Esophagus squamous epithelium (tissue), 5 donors: ENCODE data around the gene KIF1A. TPM values are rescaled to one million over a fixed set of nuclear protein-coding genes. Genes with fewer than 3 reads are reported as not detected.

Source experiments
- DNase-seq: peaks from one replicate; lab custom pipeline; 2025; lab: John Stamatoyannopoulos, UW
- H3K27ac ChIP-seq, 4 donors: fragments of 200-600 bp; sonication (generic); one replicate each; pipeline ENCODE4 v1.5.1; 2016 to 2019; ENCODE audit warnings: mild to moderate bottlenecking in 1 of 4
- H3K27me3 ChIP-seq, 4 donors: fragments of 200-600 bp; sonication (generic); 1 replicate in 3 of 4; 2 replicates in 1 of 4; pipeline versions ENCODE4 v1.5.1 to v1.6.0; 2017 to 2021; ENCODE audit warnings: antibody characterized with exemption in 1 of 4
- H3K36me3 ChIP-seq, 3 donors: fragments of 200-600 bp; sonication (generic); one replicate each; pipeline ENCODE4 v1.5.1; 2016 to 2019
- H3K4me1 ChIP-seq, 3 donors: fragments of 200-600 bp; sonication (generic); one replicate each; pipeline ENCODE4 v1.5.1; 2017 to 2019
- H3K4me3 ChIP-seq, 4 donors: fragments of 200-600 bp; sonication (generic); 1 replicate in 3 of 4; 2 replicates in 1 of 4; pipeline ENCODE4 v1.5.1; 2016 to 2019; ENCODE audit warnings: mild to moderate bottlenecking in 2 of 4, moderate library complexity in 1 of 4
- H3K9me3 ChIP-seq, 3 donors: fragments of 200-600 bp; sonication (generic); one replicate each; pipeline ENCODE4 v1.5.1; 2016 to 2019
- POLR2A ChIP-seq, 4 donors: fragments of 450-650 bp; IDR thresholded peaks; one replicate each; pipeline ENCODE4 v1.6.1; 2017; ENCODE audit warnings: antibody characterized with exemption in 4 of 4, mild to moderate bottlenecking in 4 of 4, moderate library complexity in 3 of 4
- WGBS, 2 donors: methylation state at CpG; one replicate each; pipeline ENCODE4 v1.1.5; 2018; 5-methylcytosine and 5-hydroxymethylcytosine counted together
- intact Hi-C: fragments of 100-400 bp; cut with DNase I; formaldehyde crosslinking; loops from one replicate; pipeline ENCODE4 v1.15.0; 2022
- total RNA-seq, 4 donors: library from RNA; depleted of rRNA; stranded (reverse); fragments of >200 nt; gene quantifications; one replicate each; pipeline ENCODE4 v1.1.0, GENCODE V29; 2016
- TF ChIP-seq, protein P1 (sequence below), 6 experiments: fragments of 450-650 bp in 4 of 6; fragments of 200-600 bp in 2 of 6; sonication (generic) in 2 of 6; IDR thresholded peaks; one replicate each; pipeline ENCODE4 v1.5.1; 2016 to 2019; ENCODE audit warnings: antibody characterized with exemption in 6 of 6, mild to moderate bottlenecking in 4 of 6, moderate library complexity in 4 of 6
- donor health status: DM: yes; HTN: yes; CAD: no.

The KIF1A gene
- total RNA-seq, 4 donors from 2014 or later, result 0.15 TPM; not detected in 3

DNA sequence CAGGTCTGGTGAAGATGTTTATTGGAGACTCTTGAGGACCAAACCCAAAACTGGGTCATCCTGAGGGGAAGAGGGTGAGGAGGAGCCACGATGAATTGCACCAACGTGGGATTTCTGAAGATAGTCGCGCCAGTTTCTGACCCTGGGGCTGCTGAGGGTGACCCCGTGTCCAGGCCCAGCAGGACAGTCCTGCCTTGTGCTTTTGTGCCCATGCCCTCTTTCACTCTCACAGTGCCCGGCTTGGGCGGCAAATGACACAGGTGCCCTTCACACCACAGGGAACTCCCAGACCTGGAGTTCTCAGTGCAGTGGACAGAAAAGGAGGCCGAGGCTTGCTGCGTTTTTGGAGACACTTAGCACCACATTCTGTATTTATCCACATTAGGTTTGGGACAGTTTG lies 15.5 kb upstream of the KIF1A start:
- 69 to 71% methylated on average over 6 to 9 of the region's 9 CpGs for whole genome bisulfite sequencing, 2 donors
- Histone ChIP-seq H3K27me3 (peaks cover 0 to 51% (median 0%) of the 10 kb centered on the region in 4 donors), H3K36me3 (no peaks in the 10 kb centered on the region), H3K9me3 (no peaks in the 10 kb centered on the region), H3K4me1 (peaks cover 5 to 14% (median 7%) of the 10 kb centered on the region in 3 donors), H3K27ac (no peak overlapping the region), H3K4me3 (no peak overlapping the region)
- DNase-seq, result no peak
- intact Hi-C loops, result no loop called here
- TF ChIP-seq, protein P1, sequence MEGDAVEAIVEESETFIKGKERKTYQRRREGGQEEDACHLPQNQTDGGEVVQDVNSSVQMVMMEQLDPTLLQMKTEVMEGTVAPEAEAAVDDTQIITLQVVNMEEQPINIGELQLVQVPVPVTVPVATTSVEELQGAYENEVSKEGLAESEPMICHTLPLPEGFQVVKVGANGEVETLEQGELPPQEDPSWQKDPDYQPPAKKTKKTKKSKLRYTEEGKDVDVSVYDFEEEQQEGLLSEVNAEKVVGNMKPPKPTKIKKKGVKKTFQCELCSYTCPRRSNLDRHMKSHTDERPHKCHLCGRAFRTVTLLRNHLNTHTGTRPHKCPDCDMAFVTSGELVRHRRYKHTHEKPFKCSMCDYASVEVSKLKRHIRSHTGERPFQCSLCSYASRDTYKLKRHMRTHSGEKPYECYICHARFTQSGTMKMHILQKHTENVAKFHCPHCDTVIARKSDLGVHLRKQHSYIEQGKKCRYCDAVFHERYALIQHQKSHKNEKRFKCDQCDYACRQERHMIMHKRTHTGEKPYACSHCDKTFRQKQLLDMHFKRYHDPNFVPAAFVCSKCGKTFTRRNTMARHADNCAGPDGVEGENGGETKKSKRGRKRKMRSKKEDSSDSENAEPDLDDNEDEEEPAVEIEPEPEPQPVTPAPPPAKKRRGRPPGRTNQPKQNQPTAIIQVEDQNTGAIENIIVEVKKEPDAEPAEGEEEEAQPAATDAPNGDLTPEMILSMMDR (IDR thresholded peaks at IDR 0.05), result no peak
- TF ChIP-seq POLR2A (IDR thresholded peaks at IDR 0.05), result no peak

DNA sequence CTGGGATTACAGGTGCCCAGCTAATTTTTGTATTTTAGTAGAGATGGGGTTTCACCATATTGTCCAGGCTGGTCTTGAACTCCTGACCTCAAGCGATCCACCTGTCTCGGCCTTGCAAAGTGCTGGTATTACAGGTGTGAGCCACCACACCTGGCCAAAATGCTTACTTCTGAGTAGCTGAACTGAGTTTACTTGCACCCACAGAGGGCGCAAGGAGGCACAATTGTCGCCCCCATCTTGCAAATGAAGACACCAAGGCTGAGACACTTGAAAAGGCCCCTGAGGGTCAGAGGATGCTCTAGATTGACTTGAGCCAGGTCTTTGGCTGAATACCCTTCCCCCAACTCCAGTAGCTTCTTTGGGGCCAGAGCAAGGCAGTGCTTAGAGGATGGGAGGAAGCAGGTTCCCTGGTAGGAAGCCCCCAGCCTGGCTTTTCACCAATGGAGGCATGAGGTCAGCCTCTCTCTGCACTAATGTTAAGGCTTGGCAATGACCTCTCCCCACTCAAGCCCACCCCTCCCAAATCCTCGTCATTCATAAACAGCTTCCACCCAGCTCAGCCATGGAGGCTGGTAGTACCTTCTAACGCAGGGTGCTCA lies 14.5 kb upstream of the KIF1A start:
- DNase-seq, result no peak
- Histone ChIP-seq H3K4me3 (no peak overlapping the region), H3K36me3 (no peaks in the 10 kb centered on the region), H3K4me1 (peaks cover 5 to 14% (median 7%) of the 10 kb centered on the region in 3 donors), H3K9me3 (no peaks in the 10 kb centered on the region), H3K27me3 (peaks cover 0 to 52% (median 0%) of the 10 kb centered on the region in 4 donors), H3K27ac (no peak overlapping the region)
- no peak for TF ChIP-seq POLR2A (IDR thresholded peaks at IDR 0.05)
- TF ChIP-seq, protein P1 (IDR thresholded peaks at IDR 0.05), result no peak
- WGBS, 2 donors, result 69 to 74% methylated on average over 4 of the region's 6 CpGs
- intact Hi-C loops, result no loop called here

DNA sequence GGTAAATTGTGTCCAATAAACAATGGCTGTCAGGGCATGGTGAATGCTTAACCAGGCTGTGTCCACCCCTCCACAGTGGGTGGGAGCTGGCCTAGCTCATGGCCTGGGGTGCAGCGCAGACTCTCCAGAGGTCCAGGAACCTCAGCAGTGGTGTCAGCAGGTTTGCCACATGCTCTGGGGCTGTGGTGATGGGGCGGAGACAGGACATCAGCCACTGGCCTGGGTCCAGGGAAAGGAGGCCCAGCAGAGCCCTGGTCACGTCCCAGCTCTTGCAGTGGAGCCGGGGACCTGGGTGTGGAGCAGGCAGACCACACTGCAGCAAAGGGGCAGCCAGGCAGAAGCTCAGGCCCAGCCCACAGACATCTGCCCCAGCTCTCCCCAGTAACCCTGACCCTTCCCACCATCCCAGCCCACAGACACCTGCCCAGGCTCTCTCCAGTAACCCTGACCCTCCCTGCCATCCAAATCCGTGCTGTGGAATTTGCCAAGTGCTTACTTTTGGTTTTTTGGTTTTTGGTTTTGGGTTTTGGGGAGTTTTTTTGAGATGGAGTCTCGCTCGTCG lies 13.8 kb upstream of the KIF1A start:
- H3K36me3 ChIP-seq, result no peaks in the 10 kb centered on the region
- peaks cover 0 to 52% (median 0%) of the 10 kb centered on the region in 4 donors for H3K27me3 ChIP-seq
- WGBS, 2 donors, result 60 to 68% methylated on average over 4 to 6 of the region's 8 CpGs
- no peak for TF ChIP-seq POLR2A (IDR thresholded peaks at IDR 0.05)
- H3K27ac ChIP-seq, result no peak overlapping the region
- DNase-seq, result no peak
- no peak overlapping the region for H3K4me3 ChIP-seq
- intact Hi-C loops, result no loop called here
- peaks cover 5 to 14% (median 7%) of the 10 kb centered on the region in 3 donors for H3K4me1 ChIP-seq
- H3K9me3 ChIP-seq, result no peaks in the 10 kb centered on the region

DNA sequence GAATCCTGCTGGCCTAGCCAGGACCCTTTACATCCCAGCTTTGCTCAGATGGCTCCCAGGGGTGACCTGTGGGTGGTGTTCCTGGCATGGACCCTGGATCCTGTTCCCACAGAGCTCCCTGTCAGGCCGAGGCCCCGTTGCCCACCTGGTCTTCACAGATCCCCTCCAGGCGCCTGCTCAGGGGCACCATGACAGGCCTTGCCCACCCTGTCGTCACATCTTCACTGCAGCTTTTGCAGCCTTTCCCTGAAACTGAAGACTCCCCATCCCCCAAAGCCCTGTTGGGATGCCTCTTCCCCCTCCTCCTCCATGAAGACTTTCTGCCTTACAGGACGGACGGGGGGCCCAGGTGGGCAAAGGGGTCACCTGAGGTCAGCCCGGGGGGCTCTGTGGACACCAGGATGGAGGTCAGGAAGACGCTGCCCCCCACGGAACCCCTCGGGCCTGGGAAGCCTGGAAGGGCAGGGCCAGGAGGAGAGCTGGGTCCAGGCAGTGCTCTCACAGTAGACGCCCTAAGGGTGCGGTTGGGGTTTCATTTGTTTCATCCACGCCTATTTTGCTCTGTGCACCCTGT lies 13.0 kb upstream of the KIF1A start:
- 33 to 69% methylated on average over 5 to 7 of the region's 13 CpGs for WGBS, 2 donors
- no peak overlapping the region for H3K27ac ChIP-seq
- no peaks in the 10 kb centered on the region for H3K36me3 ChIP-seq
- no peak for TF ChIP-seq POLR2A (IDR thresholded peaks at IDR 0.05)
- TF ChIP-seq, protein P1 (IDR thresholded peaks at IDR 0.05), result no peak
- intact Hi-C loops, result no loop called here
- H3K27me3 ChIP-seq, result peaks cover 0 to 59% (median 0%) of the 10 kb centered on the region in 4 donors
- H3K4me1 ChIP-seq, result peaks cover 5 to 14% (median 7%) of the 10 kb centered on the region in 3 donors
- no peaks in the 10 kb centered on the region for H3K9me3 ChIP-seq
- no peak for DNase-seq
- H3K4me3 ChIP-seq, result no peak overlapping the region

DNA sequence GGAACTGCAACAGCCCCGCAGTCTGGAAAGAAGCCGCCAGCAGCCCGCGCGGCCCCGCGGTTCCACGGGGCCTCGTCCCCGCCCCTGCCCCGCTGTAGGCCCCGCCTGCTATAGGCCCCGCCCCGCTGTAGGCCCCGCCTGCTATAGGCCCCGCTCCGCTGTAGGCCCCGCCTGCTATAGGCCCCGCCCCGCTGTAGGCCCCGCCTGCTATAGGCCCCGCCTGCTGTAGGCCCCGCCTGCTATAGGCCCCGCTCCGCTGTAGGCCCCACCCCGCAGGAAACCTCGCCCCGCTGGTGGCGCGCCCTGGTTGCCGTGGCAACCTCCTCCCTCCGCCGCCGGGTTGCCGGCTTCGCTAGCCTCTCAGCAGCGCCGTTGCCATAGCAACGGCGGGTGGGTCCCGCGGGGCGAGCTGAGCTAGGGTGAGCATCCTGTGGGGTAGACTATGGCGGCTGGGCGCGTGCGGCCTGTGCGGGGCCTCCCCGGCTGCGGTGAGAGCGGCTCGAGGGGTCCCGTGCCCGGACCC lies 12.2 kb upstream of the KIF1A start:
- DNase-seq, result peak; percentile 66
- no peaks in the 10 kb centered on the region for H3K36me3 ChIP-seq
- intact Hi-C loops, result no loop called here
- TF ChIP-seq, protein P1 (IDR thresholded peaks at IDR 0.05), result no peak
- TF ChIP-seq POLR2A (IDR thresholded peaks at IDR 0.05), result no peak
- no peaks in the 10 kb centered on the region for H3K9me3 ChIP-seq
- peaks cover 5 to 14% (median 7%) of the 10 kb centered on the region in 3 donors for H3K4me1 ChIP-seq
- H3K4me3 ChIP-seq, result peak overlapping the region in 3 of 4 donors; percentile 25 to 40 (median 30)
- H3K27ac ChIP-seq, result no peak overlapping the region
- H3K27me3 ChIP-seq, result peaks cover 0 to 59% (median 0%) of the 10 kb centered on the region in 4 donors
- 18 to 19% methylated on average over 7 to 9 of the region's 54 CpGs for WGBS, 2 donors
